Spleen (tissue), 11 donors: ENCODE results near the gene HOXB2. TPM values are rescaled to one million over a fixed set of nuclear protein-coding genes. Genes with fewer than 3 reads are reported as not detected.

Source experiments
- DNase-seq: peaks from one replicate; pipeline ENCODE4 v3.0.0-alpha.2; 2020
- H3K27ac ChIP-seq, 8 donors: fragments of 200-600 bp; sonication (generic) in 7 of 8; 1 replicate in 4 of 8; 2 replicates in 4 of 8; pipeline versions ENCODE4 v1.5.0 to v1.8.0; 2016 to 2021; ENCODE audit warnings: inconsistent platforms in 4 of 8, mild to moderate bottlenecking in 4 of 8, moderate library complexity in 1 of 8
- H3K27me3 ChIP-seq, 7 donors: fragments of 200-600 bp; sonication (generic) in 6 of 7; replicated peaks in 1 of 7; 1 replicate in 4 of 7; 2 replicates in 3 of 7; pipeline versions ENCODE4 v1.5.0 to v1.8.0; 2016 to 2021; ENCODE audit warnings: inconsistent platforms in 3 of 7, mild to moderate bottlenecking in 1 of 7
- H3K36me3 ChIP-seq, 6 donors: fragments of 200-600 bp; sonication (generic) in 5 of 6; 1 replicate in 4 of 6; 2 replicates in 2 of 6; pipeline versions ENCODE4 v1.5.0 to v1.8.0; 2016 to 2021; ENCODE audit warnings: inconsistent platforms in 2 of 6
- H3K4me1 ChIP-seq, 6 donors: fragments of 200-600 bp; sonication (generic) in 5 of 6; 1 replicate in 3 of 6; 2 replicates in 3 of 6; pipeline versions ENCODE4 v1.5.0 to v1.8.0; 2016 to 2021; ENCODE audit warnings: inconsistent platforms in 3 of 6
- H3K4me3 ChIP-seq, 8 donors: fragments of 200-600 bp; sonication (generic) in 7 of 8; 1 replicate in 4 of 8; 2 replicates in 4 of 8; pipeline versions ENCODE4 v1.5.0 to v1.8.0; 2016 to 2021; ENCODE audit warnings: inconsistent platforms in 4 of 8, mild to moderate bottlenecking in 4 of 8, moderate library complexity in 2 of 8
- H3K9me3 ChIP-seq, 8 donors: fragments of 200-600 bp; sonication (generic) in 7 of 8; 1 replicate in 4 of 8; 2 replicates in 4 of 8; pipeline versions ENCODE4 v1.5.0 to v1.8.0; 2016 to 2021; ENCODE audit warnings: inconsistent platforms in 4 of 8
- CTCF ChIP-seq, 11 experiments: fragments of 200-600 bp in 7 of 11; fragments of 450-650 bp in 4 of 11; sonication (generic) in 4 of 11; IDR thresholded peaks in 8 of 11; conservative IDR thresholded peaks in 3 of 11; 1 replicate in 7 of 11; 2 replicates in 4 of 11; pipeline versions ENCODE4 v1.4.0 to v1.8.0; 2016 to 2021; ENCODE audit warnings: antibody characterized with exemption in 11 of 11, inconsistent platforms in 4 of 11, mild to moderate bottlenecking in 1 of 11
- POLR2A ChIP-seq, 3 donors: fragments of 450-650 bp; IDR thresholded peaks; one replicate each; pipeline ENCODE4 v1.5.1; 2017; ENCODE audit warnings: antibody characterized with exemption in 3 of 3, mild to moderate bottlenecking in 1 of 3
- POLR2AphosphoS5 ChIP-seq, 3 donors: sonication (generic); formaldehyde crosslinking; IDR thresholded peaks; one replicate each; pipeline ENCODE4 v1.5.1; 2017; ENCODE audit warnings: antibody characterized with exemption in 3 of 3
- WGBS, 5 donors: extraction: QIAGEN DNeasy Blood & Tissue Kit in 3 of 5; methylation state at CpG; one replicate each; pipeline versions ENCODE4 v1.1.5 to v1.1.7; 2013 to 2018; 5-methylcytosine and 5-hydroxymethylcytosine counted together
- intact Hi-C: fragments of 100-400 bp; cut with DNase I; formaldehyde crosslinking; loops from one replicate; pipeline ENCODE4 v1.15.0; 2023; ENCODE audit warnings: low total_unique reads
- polyA plus RNA-seq, 3 donors: library from polyadenylated mRNA; stranded (reverse); fragments of 200-250 nt; gene quantifications; one replicate each; pipeline ENCODE4 v1.2.1, GENCODE V29; 2013
- total RNA-seq, 7 donors: library from RNA; depleted of rRNA in 3 of 7; stranded (reverse); fragments of >200 nt in 3 of 7; fragmentation: NEBNext Ultra II Directional in 4 of 7; extraction: Animal tissue kit (Norgen Biotek cat#: 25700) in 4 of 7; gene quantifications; one replicate each; pipeline versions ENCODE4 v1.1.0 to v1.2.1, GENCODE V29; 2016 to 2021
- donor health status: healthy with polysubstance abuse.
- donor health status: DM: no; HTN: no; CAD: no; lungs with moderate emphysema.
- donor health status: DM: no; HTN: no; CAD: no.
- donor health status: Bipolar disorder and iron deficiency.
- donor health status: healthy.
- donor health status: DM: no; HTN: no; CAD: no.
- donor health status: DM: yes; HTN: yes; CAD: no.

The HOXB2 gene
- total and polyA plus RNA-seq, 10 donors: 5.9 to 21.9 (median 8.8) TPM

DNA sequence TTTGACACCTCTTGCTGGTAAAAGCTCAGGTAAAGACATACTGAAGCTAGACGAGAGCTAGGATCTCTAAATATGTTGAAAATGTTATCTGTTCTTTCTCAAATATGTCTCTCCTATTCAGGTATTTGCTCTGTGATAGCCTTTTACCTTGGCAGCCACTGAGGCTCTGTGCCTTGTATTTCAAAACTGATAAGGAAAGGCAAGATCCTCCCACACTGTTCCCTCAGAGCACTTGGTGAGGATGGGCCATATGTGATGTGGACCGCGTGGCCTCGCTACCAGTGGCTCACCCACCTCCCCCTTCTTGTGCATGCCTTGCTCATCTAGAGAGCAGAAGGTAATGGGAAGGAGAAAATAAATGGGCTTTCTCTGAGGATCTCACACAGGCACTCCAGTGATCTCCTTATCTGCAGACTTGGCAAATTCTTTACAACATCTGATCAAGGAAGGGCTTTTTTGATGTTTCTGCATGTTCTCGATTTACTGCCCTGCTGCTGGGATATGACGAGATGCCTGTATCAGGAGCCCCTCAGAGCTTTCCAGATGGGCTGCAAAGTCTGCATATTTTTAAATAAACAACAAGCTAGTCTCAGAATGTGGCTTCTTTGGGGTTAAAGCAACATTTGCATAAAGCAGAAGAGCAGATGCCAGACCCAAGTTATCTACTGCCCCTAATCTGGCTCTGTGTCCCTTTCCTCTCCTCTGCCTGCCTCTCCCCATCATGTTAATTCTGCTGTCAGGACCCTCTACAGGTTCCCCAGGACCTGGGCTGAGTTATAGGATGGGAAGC lies 31.0 kb downstream of the HOXB2 start:
- no peak for TF ChIP-seq CTCF (IDR thresholded peaks at IDR 0.05 in 8 of 11, conservative IDR thresholded peaks at IDR 0.05 in 3 of 11)
- no peak for TF ChIP-seq POLR2AphosphoS5 (IDR thresholded peaks at IDR 0.05)
- no peak for TF ChIP-seq POLR2A (IDR thresholded peaks at IDR 0.05)
- no peak for DNase-seq
- H3K9me3 ChIP-seq: no peaks in the 10 kb centered on the region
- peaks cover 0 to 49% (median 0%) of the 10 kb centered on the region in 7 donors for H3K27me3 ChIP-seq
- intact Hi-C loops: no loop called here
- WGBS, 5 donors: 79 to 86% (median 82%) methylated on average over 6 of the region's 6 CpGs
- H3K27ac ChIP-seq: peak overlapping the region in 1 of 8 donors; percentile 48
- H3K4me1 ChIP-seq: peaks cover 0 to 12% (median 0%) of the 10 kb centered on the region in 6 donors
- no peaks in the 10 kb centered on the region for H3K36me3 ChIP-seq
- no peak overlapping the region for H3K4me3 ChIP-seq

GRCh38 chr17:48513097-48513496 lies 31.8 kb downstream of the HOXB2 start:
- DNase-seq: no peak
- no peaks in the 10 kb centered on the region for H3K9me3 ChIP-seq
- peak overlapping the region in 2 of 8 donors; percentile 5 to 32 for H3K4me3 ChIP-seq
- H3K27ac ChIP-seq: peak overlapping the region in 1 of 8 donors; percentile 48
- 22 to 93% (median 55%) methylated on average over 7 of the region's 7 CpGs for WGBS, 5 donors
- no peaks in the 10 kb centered on the region for H3K36me3 ChIP-seq
- peaks cover 0 to 56% (median 0%) of the 10 kb centered on the region in 7 donors for H3K27me3 ChIP-seq
- peaks cover 0 to 12% (median 0%) of the 10 kb centered on the region in 6 donors for H3K4me1 ChIP-seq
- TF ChIP-seq POLR2AphosphoS5 (IDR thresholded peaks at IDR 0.05): no peak
- no peak for TF ChIP-seq POLR2A (IDR thresholded peaks at IDR 0.05)
- no peak for TF ChIP-seq CTCF (IDR thresholded peaks at IDR 0.05 in 8 of 11, conservative IDR thresholded peaks at IDR 0.05 in 3 of 11)
- intact Hi-C loops: no loop called here

GRCh38 chr17:48510761-48511604 lies 33.9 kb downstream of the HOXB2 start:
- intact Hi-C loops: no loop called here

More at GRCh38 chr17:48510761-48511604, 33.9 kb downstream of the HOXB2 start:
- TF ChIP-seq POLR2A (IDR thresholded peaks at IDR 0.05): no peak
- no peak for TF ChIP-seq CTCF (IDR thresholded peaks at IDR 0.05 in 8 of 11, conservative IDR thresholded peaks at IDR 0.05 in 3 of 11)
- TF ChIP-seq POLR2AphosphoS5 (IDR thresholded peaks at IDR 0.05): no peak
- 67 to 85% (median 73%) methylated on average over 7 of the region's 7 CpGs for WGBS, 5 donors
- no peak overlapping the region for H3K4me3 ChIP-seq
- H3K27me3 ChIP-seq: peaks cover 0 to 55% (median 0%) of the 10 kb centered on the region in 7 donors
- no peak overlapping the region for H3K27ac ChIP-seq
- no peak for DNase-seq
- no peaks in the 10 kb centered on the region for H3K36me3 ChIP-seq
- peaks cover 0 to 14% (median 2%) of the 10 kb centered on the region in 6 donors for H3K4me1 ChIP-seq
- no peaks in the 10 kb centered on the region for H3K9me3 ChIP-seq
